ENCODE data around the gene LMO3.

Gene LMO3

DNA sequence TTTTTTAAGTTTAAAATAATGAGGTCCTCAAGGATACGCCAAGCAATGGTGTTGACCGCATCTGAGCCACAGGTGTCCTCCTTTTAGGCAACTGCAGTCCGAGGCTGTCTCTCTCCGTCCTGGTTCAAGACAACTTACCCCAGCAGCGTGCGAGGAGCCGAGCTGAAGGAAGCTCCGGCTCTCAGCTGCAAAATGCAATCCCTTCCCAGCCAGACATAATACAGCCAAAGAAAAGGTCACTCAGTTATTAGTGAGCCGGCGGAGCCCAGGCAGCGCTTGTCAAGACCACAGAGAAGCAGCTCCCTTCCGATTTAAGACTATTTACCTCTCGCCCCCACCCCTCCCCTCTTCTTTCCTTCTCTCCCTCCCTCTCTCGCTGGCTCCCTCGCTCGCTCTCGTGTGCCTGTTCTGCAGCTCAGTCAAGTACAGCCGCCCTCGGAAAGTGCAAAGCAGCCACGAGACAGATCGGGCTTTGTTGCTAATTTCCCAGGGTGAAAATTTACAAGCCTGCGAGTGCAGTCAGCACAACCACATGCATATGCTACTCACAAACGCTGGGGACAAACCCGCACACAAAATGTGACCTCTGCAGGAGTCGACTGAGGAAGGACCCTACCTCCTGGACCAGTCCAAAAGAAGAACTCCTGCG, 363 bp upstream of the LMO3 start:
- Mint-ChIP-seq H3K27me3 (peaks cover 74% of the 10 kb centered on the region), H3K27ac (no peak overlapping the region), H3K9me3 (peaks cover 4% of the 10 kb centered on the region), H3K36me3 (ENCODE audit: low read depth) (no peaks in the 10 kb centered on the region), H3K4me3 (no peak overlapping the region), H3K4me1 (ENCODE audit: low read depth) (no peaks in the 10 kb centered on the region)

DNA sequence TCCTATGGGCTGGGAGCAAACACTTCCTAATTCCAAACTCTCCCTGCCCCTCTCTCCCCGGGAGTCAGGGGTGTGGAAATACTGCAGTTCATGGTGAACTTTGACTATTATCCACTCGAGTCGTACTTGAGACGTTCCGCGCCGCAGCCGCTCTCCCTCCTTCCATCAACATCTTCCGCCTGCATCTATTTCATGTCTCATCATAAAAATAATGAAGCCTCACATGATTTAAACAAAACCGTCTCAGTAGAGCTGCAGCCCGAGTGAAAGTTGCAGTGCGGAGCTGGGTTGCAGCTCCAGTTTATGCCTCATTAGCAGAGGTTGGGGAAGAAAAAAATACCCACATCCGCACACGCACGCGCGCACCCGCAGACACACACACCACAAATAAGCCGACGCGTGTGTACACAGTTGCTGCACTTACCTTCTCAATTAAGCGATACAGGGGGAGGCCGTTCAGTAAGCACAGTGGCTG, 283 bp downstream of the LMO3 start:
- no peak overlapping the region for H3K4me3 Mint-ChIP-seq
- H3K27me3 Mint-ChIP-seq, result peaks cover 70% of the 10 kb centered on the region

DNA sequence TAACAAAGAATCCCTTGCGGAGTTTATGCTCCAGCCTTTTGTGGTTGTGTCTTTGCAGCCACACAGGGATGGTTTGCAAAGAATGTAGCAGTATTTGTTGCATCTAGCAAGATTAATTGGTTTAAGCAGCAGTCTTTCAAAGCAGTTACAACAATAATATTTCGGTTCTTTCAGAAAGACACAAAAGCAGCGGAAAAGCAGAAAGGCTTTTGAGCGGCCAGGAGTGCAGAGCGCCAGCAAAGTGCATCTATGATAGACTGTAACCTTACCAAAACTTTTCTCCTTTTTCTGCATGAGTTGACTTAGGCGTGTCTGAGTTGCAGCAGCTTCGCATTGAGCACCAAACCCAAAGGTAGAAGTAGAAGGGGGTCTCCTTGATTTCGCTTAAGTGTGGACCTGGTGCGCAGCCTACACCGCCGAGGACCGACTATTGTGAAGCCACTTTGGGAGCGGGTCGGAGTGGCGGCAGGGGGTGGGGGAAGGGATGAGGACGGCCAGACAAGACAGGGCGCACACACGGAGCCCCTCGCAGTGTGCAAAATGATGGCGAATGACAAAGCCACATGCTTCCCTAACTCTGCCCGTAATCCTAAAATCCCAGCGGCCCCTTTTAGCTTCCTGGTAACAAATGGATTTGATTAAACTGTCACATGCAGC, 1.2 kb downstream of the LMO3 start:
- Mint-ChIP-seq H3K4me1 (ENCODE audit: low read depth) (no peaks in the 10 kb centered on the region), H3K27me3 (peaks cover 61% of the 10 kb centered on the region), H3K9me3 (peaks cover 4% of the 10 kb centered on the region), H3K36me3 (ENCODE audit: low read depth) (no peaks in the 10 kb centered on the region), H3K4me3 (no peak overlapping the region), H3K27ac (no peak overlapping the region)

More for the DNA sequence above, 283 bp downstream of the LMO3 start:
- no peaks in the 10 kb centered on the region for H3K4me1 Mint-ChIP-seq (ENCODE audit: low read depth)
- H3K36me3 Mint-ChIP-seq (ENCODE audit: low read depth), result no peaks in the 10 kb centered on the region
- H3K9me3 Mint-ChIP-seq, result peaks cover 4% of the 10 kb centered on the region
- H3K27ac Mint-ChIP-seq, result no peak overlapping the region

DNA sequence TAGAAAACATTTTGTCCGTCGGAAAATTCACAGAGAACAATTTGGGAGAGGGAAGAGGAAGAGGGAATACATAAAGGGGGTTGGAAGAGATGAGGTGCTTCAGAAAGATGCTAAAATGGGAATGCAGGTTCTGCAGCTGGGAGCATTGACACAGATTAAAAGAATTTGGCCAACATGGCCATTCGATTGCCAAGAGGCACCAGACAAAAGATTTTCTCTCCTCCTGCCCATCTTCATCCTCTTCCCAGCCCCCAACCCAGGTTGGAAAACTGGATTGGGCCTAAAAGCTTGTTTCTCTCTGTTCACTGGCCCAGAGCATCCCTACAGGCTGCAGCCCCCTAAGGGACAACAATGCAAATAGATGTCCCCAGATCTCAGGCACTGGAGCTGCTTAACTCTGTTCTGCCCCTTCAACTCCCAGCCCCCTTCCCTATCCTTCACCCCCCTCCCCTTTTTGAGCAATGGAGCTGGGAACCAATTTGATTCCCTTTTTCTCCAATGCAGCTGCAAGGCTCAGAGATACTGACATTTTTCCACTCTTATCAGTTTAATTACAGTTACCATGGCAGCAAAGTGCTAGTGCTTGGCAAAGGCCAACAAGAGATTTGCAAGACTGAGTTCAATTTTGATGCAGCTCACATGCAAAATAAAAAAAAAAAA, 1.9 kb downstream of the LMO3 start:
- Mint-ChIP-seq H3K4me3 (no peak overlapping the region), H3K27me3 (peaks cover 54% of the 10 kb centered on the region)

DNA sequence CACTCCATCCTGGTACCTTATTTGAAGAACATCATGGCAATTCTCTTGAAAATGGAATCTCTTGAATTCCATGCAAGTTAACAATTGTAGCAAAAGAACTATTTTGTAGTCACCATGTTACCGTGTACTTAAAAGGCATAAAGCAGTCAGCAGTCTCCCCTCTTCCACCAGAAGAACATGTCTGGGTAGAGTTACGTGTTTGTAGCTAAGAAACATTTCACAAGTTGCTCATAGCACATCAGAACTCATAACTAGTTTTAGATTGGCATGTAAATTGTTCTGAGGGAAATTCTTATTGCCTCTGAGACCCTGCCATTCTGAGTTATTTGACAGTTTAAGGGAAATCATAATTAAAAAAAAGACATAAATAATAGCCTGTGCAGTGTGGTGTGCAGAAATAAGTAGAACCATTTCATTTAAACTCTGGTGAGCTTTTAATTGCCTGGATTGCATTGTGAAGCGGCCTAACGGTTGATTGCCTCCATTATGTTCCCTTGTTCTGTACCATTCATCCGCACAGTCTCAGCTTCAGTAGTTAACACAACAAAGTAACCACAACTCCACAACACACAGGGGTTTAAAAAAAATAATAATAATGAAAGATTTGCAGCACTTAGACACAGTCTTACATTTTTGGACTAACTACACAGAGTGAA, 2.6 kb downstream of the LMO3 start:
- Mint-ChIP-seq H3K27me3 (peaks cover 47% of the 10 kb centered on the region), H3K36me3 (ENCODE audit: low read depth) (no peaks in the 10 kb centered on the region), H3K27ac (no peak overlapping the region), H3K4me1 (ENCODE audit: low read depth) (no peaks in the 10 kb centered on the region), H3K9me3 (peaks cover 4% of the 10 kb centered on the region), H3K4me3 (no peak overlapping the region)

More for the DNA sequence above, 1.9 kb downstream of the LMO3 start:
- Mint-ChIP-seq H3K9me3 (peaks cover 4% of the 10 kb centered on the region), H3K4me1 (ENCODE audit: low read depth) (no peaks in the 10 kb centered on the region), H3K27ac (no peak overlapping the region), H3K36me3 (ENCODE audit: low read depth) (no peaks in the 10 kb centered on the region)

- Mint-ChIP-seq H3K36me3 (ENCODE audit: low read depth) (no peaks in the 10 kb centered on the region), H3K9me3 (peaks cover 4% of the 10 kb centered on the region), H3K27ac (no peak overlapping the region), H3K4me1 (ENCODE audit: low read depth) (no peaks in the 10 kb centered on the region), H3K27me3 (peaks cover 37% of the 10 kb centered on the region), H3K4me3 (no peak overlapping the region)
These were observed 3.5 kb downstream of the LMO3 start for GRCh38 chr12:16602412-16602811.

GRCh38 chr12:16600525-16600924, 5.4 kb downstream of the LMO3 start:
- Mint-ChIP-seq H3K27ac (no peak overlapping the region), H3K9me3 (no peaks in the 10 kb centered on the region), H3K27me3 (peaks cover 20% of the 10 kb centered on the region), H3K4me3 (no peak overlapping the region), H3K36me3 (ENCODE audit: low read depth) (no peaks in the 10 kb centered on the region), H3K4me1 (ENCODE audit: low read depth) (no peaks in the 10 kb centered on the region)

DNA sequence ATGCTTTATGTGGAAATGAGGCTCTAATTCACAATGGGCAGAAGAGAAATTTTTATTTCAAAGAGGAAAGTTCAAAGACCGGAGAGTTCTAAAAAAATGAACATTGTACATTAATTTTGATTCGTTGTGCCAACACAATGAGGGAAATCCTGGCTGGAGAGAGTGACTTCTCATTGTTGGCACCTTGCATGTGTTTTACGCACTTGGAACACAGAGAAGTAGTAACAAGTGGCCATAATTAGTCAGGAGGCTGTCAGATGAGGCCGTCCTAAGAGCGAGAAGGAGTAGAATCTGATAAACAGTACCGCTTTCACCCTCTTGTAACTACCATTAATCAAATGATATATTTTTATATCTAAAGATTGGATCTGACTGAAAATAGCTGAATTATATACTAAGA, 6.9 kb downstream of the LMO3 start:
- Mint-ChIP-seq H3K36me3 (ENCODE audit: low read depth) (no peaks in the 10 kb centered on the region), H3K27ac (no peak overlapping the region), H3K4me1 (ENCODE audit: low read depth) (no peaks in the 10 kb centered on the region), H3K4me3 (no peak overlapping the region), H3K27me3 (peaks cover 10% of the 10 kb centered on the region), H3K9me3 (no peaks in the 10 kb centered on the region)

DNA sequence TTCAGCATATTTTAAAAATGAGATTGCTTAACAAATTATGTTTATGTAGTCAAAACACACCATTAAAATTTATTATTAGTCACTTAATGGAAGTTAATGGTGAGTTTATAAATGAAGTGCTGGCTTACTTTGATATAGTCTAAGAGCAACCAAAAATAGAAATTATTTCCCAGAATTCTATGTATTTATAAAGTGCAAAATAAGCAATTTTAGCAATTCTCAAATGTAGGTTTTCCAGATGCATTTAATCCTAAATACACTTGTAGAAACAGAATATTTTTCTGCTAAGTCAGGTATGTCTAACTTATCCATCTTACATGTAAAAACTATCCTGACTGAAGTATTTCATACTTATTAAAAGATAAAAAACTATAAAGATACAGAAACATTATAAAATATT, 11.2 kb downstream of the LMO3 start:
- Mint-ChIP-seq H3K36me3 (ENCODE audit: low read depth) (no peaks in the 10 kb centered on the region), H3K27ac (no peak overlapping the region), H3K9me3 (no peaks in the 10 kb centered on the region), H3K4me3 (no peak overlapping the region), H3K4me1 (ENCODE audit: low read depth) (no peaks in the 10 kb centered on the region), H3K27me3 (no peaks in the 10 kb centered on the region)

DNA sequence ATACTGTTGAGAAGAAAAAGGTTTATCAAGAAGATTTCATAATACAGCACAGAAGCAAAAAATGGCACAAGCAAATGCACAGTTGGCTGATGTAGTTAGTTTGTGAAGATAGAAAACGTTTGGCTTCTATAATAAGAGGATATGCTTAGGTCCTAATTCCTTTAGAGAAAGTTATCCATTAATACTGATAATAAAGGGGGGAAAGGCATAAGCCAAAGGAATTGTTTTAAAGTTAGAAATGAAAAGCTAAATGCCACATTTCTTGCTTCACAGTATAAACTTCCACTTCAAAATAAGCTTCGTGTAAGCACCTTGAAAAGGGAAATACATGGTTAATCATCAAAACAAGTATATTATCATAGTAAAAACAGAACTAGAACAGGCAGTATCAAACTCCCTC, 12.4 kb downstream of the LMO3 start:
- H3K4me1 Mint-ChIP-seq (ENCODE audit: low read depth), result no peaks in the 10 kb centered on the region
- no peaks in the 10 kb centered on the region for H3K36me3 Mint-ChIP-seq (ENCODE audit: low read depth)
- no peaks in the 10 kb centered on the region for H3K27me3 Mint-ChIP-seq
- H3K4me3 Mint-ChIP-seq, result no peak overlapping the region
- no peaks in the 10 kb centered on the region for H3K9me3 Mint-ChIP-seq
- H3K27ac Mint-ChIP-seq, result no peak overlapping the region

- H3K4me3 Mint-ChIP-seq, result no peak overlapping the region
- no peaks in the 10 kb centered on the region for H3K9me3 Mint-ChIP-seq
- H3K36me3 Mint-ChIP-seq (ENCODE audit: low read depth), result no peaks in the 10 kb centered on the region
- no peak overlapping the region for H3K27ac Mint-ChIP-seq
- H3K27me3 Mint-ChIP-seq, result no peaks in the 10 kb centered on the region
- no peaks in the 10 kb centered on the region for H3K4me1 Mint-ChIP-seq (ENCODE audit: low read depth)
These were observed 15.3 kb downstream of the LMO3 start for GRCh38 chr12:16590645-16591044.

DNA sequence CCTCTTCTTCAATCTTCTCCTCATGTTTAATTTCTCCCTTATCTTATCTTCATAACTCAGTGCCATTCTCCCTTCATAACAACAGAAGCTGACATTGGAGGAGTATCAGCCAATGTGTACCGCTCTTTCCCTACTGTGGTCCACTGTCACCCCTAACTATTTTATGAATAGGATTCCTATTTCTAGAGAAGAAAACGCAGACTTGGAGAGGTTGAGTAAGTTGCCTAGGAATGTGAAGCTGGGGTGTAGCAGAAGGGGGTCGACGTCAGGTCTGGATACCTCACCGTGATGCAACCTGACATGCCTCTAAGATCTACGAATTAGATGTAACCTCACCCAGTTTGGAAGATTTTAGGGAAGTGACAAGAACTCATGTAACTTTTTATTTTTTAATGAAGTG, 17.1 kb downstream of the LMO3 start:
- H3K9me3 Mint-ChIP-seq, result no peaks in the 10 kb centered on the region

GRCh38 chr12:16587514-16587913, 18.4 kb downstream of the LMO3 start:
- H3K9me3 Mint-ChIP-seq, result peaks cover 7% of the 10 kb centered on the region
- H3K36me3 Mint-ChIP-seq (ENCODE audit: low read depth), result no peaks in the 10 kb centered on the region
- H3K27ac Mint-ChIP-seq, result no peak overlapping the region
- no peak overlapping the region for H3K4me3 Mint-ChIP-seq
- no peaks in the 10 kb centered on the region for H3K4me1 Mint-ChIP-seq (ENCODE audit: low read depth)
- H3K27me3 Mint-ChIP-seq, result no peaks in the 10 kb centered on the region

More for the DNA sequence above, 17.1 kb downstream of the LMO3 start:
- Mint-ChIP-seq H3K4me1 (ENCODE audit: low read depth) (no peaks in the 10 kb centered on the region), H3K36me3 (ENCODE audit: low read depth) (no peaks in the 10 kb centered on the region), H3K27me3 (no peaks in the 10 kb centered on the region), H3K27ac (no peak overlapping the region), H3K4me3 (no peak overlapping the region)

- no peaks in the 10 kb centered on the region for H3K27me3 Mint-ChIP-seq
- H3K4me3 Mint-ChIP-seq, result no peak overlapping the region
- H3K9me3 Mint-ChIP-seq, result peaks cover 10% of the 10 kb centered on the region
- H3K36me3 Mint-ChIP-seq (ENCODE audit: low read depth), result no peaks in the 10 kb centered on the region
- no peaks in the 10 kb centered on the region for H3K4me1 Mint-ChIP-seq (ENCODE audit: low read depth)
- no peak overlapping the region for H3K27ac Mint-ChIP-seq
These were observed 18.9 kb downstream of the LMO3 start for GRCh38 chr12:16587110-16587453.

All from stimulated activated naive CD8-positive, alpha-beta T cell treated with anti-CD3 and anti-CD28 coated beads, Interleukin-15, Interleukin-2, amounts not matched to agents 100 ng/mL and 50 ng/mL, for 24 hours (primary cell).